ENCODE measurements around the gene MYO1D. TPM values are rescaled to one million over a fixed set of nuclear protein-coding genes. Genes with fewer than 3 reads are reported as not detected.

Gene MYO1D
- total and polyA plus RNA-seq, 12 donors, result 13.6 to 103 (median 59.8) TPM

DNA sequence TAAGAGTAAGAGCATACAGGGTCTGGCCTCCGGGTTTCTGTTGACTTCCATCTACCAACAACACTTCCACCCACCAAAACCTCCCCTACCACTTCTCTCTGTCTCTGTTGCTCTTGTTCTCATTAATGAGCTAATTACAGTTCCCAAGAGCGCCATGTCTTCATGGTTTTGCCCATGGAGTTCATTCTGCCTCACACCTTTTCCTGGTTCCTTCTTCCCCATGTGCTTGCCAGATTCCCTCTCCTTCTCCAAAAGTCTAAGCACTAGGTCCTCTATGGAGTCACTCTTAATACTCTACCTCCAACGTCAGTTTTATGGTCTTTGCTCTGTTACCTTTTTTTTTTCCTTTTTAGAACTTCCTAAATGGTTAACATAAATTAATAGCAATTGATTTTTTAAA, 92.8 kb downstream of the MYO1D start:
- H3K9me3 ChIP-seq (replicated peaks in 1 of 3), result no peaks in the 10 kb centered on the region
- H3K27ac ChIP-seq, result no peak overlapping the region
- no peaks in the 10 kb centered on the region for H3K27me3 ChIP-seq
- intact Hi-C loops (cut with DNase I), result loop anchor here in 1 of 2 donors (10.0 kb wide), 1 partner anchor 121 kb away; no protein-coding TSS in a partner anchor
- no peak for DNase-seq
- H3K4me3 ChIP-seq, result no peak overlapping the region
- peaks cover 5 to 6% of the 10 kb centered on the region in 2 donors for H3K4me1 ChIP-seq (replicated peaks in 1 of 2)
- WGBS, 4 donors, result 82 to 86% (median 85%) methylated on average over 3 of the region's 3 CpGs
- TF ChIP-seq POLR2A (IDR thresholded peaks at IDR 0.05), result no peak
- TF ChIP-seq, protein P1, sequence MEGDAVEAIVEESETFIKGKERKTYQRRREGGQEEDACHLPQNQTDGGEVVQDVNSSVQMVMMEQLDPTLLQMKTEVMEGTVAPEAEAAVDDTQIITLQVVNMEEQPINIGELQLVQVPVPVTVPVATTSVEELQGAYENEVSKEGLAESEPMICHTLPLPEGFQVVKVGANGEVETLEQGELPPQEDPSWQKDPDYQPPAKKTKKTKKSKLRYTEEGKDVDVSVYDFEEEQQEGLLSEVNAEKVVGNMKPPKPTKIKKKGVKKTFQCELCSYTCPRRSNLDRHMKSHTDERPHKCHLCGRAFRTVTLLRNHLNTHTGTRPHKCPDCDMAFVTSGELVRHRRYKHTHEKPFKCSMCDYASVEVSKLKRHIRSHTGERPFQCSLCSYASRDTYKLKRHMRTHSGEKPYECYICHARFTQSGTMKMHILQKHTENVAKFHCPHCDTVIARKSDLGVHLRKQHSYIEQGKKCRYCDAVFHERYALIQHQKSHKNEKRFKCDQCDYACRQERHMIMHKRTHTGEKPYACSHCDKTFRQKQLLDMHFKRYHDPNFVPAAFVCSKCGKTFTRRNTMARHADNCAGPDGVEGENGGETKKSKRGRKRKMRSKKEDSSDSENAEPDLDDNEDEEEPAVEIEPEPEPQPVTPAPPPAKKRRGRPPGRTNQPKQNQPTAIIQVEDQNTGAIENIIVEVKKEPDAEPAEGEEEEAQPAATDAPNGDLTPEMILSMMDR (IDR thresholded peaks at IDR 0.05), result no peak
- no peaks in the 10 kb centered on the region for H3K36me3 ChIP-seq (replicated peaks in 1 of 2)

DNA sequence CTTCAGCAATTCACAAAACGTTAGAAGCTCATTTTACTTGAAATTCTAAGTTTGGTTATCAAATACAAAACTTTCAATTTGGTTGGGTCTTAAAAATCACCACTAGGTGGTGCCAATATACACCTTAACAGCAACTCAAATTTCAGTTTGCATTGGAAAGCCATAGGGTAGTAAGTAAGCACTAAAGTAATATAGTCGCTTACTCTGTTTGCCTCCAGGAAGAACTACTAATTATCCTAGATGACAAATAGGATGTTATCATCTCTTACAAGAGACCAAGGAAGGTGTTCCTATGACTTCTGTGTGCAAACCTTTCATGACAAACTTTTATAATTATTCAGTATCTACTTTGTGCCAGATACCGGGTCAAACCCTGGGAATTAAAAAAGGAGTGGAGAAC, 93.3 kb downstream of the MYO1D start:
- TF ChIP-seq POLR2A (IDR thresholded peaks at IDR 0.05), result no peak
- TF ChIP-seq, protein P1 (IDR thresholded peaks at IDR 0.05), result peak; percentile 69 to 90 (median 86)
- intact Hi-C loops (cut with DNase I), result loop anchor here (2.0 to 10.0 kb wide), 2 partner anchors 93 to 121 kb away; partner anchors contain the start of gene MYO1D (in 1 of the 2)
- no peak for DNase-seq
- 4 to 35% (median 26%) methylated on average over 3 of the region's 3 CpGs for WGBS, 4 donors
- Histone ChIP-seq H3K36me3 (replicated peaks in 1 of 2) (no peaks in the 10 kb centered on the region), H3K9me3 (replicated peaks in 1 of 3) (no peaks in the 10 kb centered on the region), H3K27ac (no peak overlapping the region), H3K4me3 (no peak overlapping the region), H3K27me3 (no peaks in the 10 kb centered on the region), H3K4me1 (replicated peaks in 1 of 2) (peaks cover 5 to 6% of the 10 kb centered on the region in 2 donors)

DNA sequence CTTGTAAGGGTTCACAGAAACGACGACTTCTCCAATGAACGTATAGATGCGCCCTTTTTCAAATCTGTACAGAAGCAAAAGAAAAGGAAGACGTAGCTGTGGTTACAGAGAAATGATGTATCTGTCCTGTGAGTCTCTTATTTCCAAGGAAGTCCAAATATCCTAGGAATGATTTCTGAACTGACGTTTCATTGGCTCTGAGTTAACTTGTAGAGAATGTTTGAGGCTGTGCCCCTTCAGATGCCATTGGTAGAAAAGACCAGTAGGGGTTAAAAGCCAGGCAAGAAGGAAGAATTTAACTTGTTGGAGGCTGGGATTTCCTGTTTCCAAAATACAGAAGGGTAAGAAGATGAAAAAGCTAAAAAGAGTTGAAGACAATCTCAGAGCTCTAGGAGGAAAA, 96.2 kb downstream of the MYO1D start:
- Histone ChIP-seq H3K4me3 (no peak overlapping the region), H3K27me3 (no peaks in the 10 kb centered on the region), H3K36me3 (replicated peaks in 1 of 2) (no peaks in the 10 kb centered on the region), H3K27ac (no peak overlapping the region), H3K4me1 (replicated peaks in 1 of 2) (peaks cover 5 to 6% of the 10 kb centered on the region in 2 donors), H3K9me3 (replicated peaks in 1 of 3) (no peaks in the 10 kb centered on the region)
- DNase-seq, result no peak
- intact Hi-C loops (cut with DNase I), result loop anchor here in 1 of 2 donors (10.0 kb wide), 1 partner anchor 124 kb away; no protein-coding TSS in a partner anchor
- WGBS, 4 donors, result 85 to 95% (median 90%) methylated on average over 6 of the region's 6 CpGs
- no peak for TF ChIP-seq POLR2A (IDR thresholded peaks at IDR 0.05)
- TF ChIP-seq, protein P1 (IDR thresholded peaks at IDR 0.05), result no peak

DNA sequence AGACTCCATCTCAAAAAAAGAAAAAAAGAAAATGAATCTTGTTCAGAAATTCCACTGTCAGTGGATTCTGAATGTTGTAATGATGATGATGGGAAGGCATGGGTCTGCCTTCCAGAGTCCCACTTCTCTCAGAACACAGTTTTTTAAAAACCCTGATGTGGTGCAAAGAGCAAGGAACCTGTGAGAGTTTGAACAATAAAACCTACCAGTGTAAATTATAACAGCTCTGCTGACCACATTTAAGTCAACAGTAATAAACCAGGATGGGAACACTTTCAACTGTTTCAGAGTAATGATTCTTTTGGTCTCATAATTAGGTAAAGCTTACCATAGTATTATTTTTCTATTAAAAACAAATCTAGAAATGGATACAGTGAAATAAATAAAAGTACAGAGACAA, 99.0 kb downstream of the MYO1D start:
- H3K4me1 ChIP-seq (replicated peaks in 1 of 2), result peaks cover 5 to 6% of the 10 kb centered on the region in 2 donors
- no peaks in the 10 kb centered on the region for H3K9me3 ChIP-seq (replicated peaks in 1 of 3)
- H3K36me3 ChIP-seq (replicated peaks in 1 of 2), result no peaks in the 10 kb centered on the region
- TF ChIP-seq POLR2A (IDR thresholded peaks at IDR 0.05), result no peak
- TF ChIP-seq, protein P1 (IDR thresholded peaks at IDR 0.05), result no peak
- H3K4me3 ChIP-seq, result no peak overlapping the region
- H3K27me3 ChIP-seq, result no peaks in the 10 kb centered on the region
- H3K27ac ChIP-seq, result no peak overlapping the region
- DNase-seq, result no peak
- intact Hi-C loops (cut with DNase I), result no loop called here

All from adrenal gland (tissue), 12 donors.